EH (cell line): ENCODE data around the gene PPIF.
A peak's percentile ranks its signal among the peaks of the same experiment; 100 is the strongest.
"Not testable (repeated sequence)": the region's sequence is repeated elsewhere in the genome, so short reads cannot be mapped to it uniquely, and the experiment has no call there.

ENCODE experiments used
- DNase-seq: peaks from one replicate; pipeline ENCODE4 v3.0.0-alpha.2; 2015; ENCODE audit warnings: low read depth

The PPIF gene

GRCh38 chr10:79331709-79332108 lies 15.6 kb upstream of the PPIF start:
- DNase-seq = peak; percentile 96

DNA sequence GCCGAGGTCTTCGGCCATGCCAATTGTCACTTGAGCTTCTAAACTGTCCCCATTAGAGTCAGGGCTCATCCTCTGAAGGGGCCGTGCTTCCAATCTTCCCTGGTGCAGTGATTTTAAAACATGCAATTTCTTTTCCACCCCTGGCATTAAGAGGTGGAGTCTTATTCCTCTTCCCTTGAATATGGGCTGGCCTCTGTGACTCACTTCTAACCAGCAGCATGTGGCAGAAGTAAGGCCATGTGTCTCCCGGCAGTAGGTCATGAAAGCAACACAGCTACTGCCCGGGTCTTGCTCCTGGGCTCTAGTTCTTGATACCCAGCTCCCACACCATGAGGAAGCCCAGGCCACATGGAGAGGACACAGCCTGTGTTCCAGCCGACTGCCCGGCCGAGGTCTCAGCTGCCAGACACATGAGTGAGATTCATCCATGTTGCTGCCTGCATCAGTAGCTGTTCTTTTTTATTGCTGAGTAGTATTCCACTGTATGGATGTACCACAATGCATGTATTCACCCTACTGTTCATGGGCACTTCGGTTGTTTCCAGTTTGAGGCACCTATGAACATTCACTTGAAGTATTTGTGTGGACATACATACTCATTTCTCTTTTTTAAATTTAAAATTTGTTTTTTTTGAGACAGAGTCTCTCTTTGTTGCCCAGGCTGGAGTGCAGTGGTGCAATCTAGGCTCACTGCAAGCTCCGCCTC lies 14.5 kb upstream of the PPIF start:
- DNase-seq = not testable (repeated sequence)

DNA sequence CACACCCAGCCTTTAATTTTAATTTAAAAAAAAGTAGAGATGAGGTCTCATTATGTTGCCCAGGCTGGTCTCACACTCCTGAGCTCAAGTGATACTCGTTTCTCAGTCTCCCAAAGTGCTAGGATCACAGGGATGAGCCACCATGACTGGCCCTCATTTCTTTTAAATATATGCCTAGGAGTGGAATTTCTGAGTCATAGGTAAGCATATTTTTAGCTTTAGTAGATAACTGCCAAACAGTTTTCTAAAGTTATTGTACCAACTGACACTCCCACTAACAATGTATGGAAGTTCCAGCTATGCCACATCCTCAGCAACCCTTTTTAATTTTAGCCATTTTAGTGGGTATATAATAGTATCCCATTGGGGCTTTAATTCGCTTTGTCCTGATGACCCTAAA lies 13.8 kb upstream of the PPIF start:
- DNase-seq = peak; percentile 88

- no peak for DNase-seq
Measured at GRCh38 chr10:79334573-79334972, 12.7 kb upstream of the PPIF start.

DNA sequence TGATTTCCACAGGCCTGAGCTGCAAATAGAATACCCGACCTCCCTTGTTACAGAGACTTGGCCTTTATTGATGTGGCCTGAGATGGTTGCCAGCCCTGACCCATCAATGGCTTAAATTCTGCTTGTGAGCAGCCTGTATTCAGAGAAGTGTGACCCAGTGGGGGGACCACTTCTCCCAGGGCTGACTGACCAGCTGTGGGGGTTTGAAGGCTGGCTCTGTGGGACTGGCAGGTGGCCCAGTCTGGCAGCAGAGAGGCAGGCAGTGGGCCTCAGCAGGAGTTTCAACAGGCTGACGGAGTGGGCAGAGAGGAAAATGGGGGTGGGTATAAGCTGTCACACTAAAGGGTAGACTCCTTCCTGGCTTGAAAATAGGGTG lies 12.2 kb upstream of the PPIF start:
- no peak for DNase-seq

DNA sequence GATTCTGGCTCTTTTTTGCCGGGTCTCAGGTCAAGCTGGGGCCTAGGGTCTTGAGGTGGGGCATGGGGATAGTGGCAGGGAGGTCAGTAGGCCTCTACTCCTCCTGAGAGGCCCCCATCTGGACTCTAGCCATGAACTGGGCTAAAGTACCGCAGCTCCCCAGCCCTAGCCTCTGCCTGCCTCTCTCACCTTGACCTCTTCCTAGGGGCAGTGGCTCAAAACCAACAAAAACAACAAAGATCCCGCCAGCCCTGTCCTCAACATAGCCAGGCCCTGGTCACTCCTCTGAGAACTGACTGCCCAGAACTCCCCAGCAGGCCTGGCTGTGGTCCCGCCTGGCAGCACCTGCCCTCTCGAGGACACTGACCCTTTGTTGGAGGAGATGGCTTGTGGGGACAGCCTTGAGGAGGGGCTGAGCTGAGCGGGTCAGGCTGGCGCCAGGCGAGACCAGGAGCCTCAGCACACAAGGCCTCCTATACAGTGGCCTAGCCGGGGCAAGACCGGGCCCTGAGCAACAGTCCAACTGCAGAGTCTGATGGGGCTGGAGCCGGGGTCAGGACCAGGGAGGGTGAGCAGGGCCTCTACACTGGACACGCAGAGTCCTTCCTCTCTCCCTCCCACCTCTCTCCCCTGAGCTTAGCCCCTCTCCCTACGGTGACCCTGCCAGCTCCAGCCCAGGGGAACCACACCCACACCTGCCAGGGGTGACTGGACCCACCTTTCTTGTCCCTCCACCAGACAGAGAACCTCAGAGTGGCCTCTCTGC lies 11.6 kb upstream of the PPIF start:
- DNase-seq = no peak

DNA sequence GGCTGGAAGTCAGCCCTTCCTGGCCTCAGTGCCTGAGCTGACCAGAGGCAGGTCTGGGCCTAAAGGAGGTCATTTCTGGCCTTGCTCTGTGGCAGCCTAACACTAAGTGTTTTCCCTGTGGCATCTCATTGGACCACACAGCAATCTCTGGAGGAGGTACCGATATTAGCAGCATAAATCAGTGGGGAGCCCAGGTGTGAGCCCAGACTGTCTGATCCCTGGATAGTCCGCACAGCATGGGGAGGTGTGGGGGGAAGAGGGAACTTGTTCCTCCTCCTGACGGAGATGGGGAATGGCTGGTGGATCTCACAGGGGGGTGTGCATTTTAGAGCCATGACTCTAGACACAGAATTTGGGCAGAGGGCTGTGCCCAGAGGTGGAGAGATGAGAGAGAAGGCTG lies 11.0 kb upstream of the PPIF start:
- DNase-seq = no peak

- no peak for DNase-seq
Measured at GRCh38 chr10:79336739-79337138, 10.5 kb upstream of the PPIF start.

GRCh38 chr10:79337783-79338469 lies 9.3 kb upstream of the PPIF start:
- not testable (repeated sequence) for DNase-seq

- no peak for DNase-seq
Measured at GRCh38 chr10:79339266-79339665, 8.0 kb upstream of the PPIF start.

DNA sequence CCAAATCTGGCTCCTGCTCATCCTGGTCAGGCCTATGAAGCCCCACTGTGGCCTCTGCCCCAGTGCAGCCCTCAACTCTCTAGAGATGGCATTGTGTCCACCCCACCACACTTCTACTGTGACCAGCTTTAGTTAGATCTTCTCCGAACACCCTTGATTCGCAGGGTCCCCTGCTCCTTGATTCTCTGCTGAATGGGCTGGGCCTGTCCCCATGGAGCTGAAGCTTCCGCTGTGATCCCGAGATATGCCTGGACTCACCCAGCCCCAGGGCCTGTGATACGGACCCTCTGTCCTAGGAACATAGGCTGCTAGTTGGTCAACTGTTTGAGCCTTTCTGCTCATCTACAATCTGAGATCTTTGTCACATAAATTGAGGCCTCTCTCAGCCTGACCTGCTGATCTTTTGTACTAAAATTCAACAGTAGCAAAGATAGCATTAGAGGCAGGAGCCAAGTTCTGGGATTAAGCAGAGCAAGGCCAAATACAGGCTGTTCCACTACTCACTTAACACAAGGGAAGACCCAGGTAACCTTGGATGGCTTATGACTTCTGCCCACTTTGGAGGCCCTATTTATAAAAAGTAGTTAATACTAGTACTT lies 6.5 kb upstream of the PPIF start:
- no peak for DNase-seq

- no peak for DNase-seq
Measured at GRCh38 chr10:79342295-79342761, 4.9 kb upstream of the PPIF start.

- no peak for DNase-seq
Measured at GRCh38 chr10:79342811-79343561, 4.3 kb upstream of the PPIF start.

- DNase-seq = no peak
Measured at GRCh38 chr10:79344502-79345195, 2.6 kb upstream of the PPIF start.

DNA sequence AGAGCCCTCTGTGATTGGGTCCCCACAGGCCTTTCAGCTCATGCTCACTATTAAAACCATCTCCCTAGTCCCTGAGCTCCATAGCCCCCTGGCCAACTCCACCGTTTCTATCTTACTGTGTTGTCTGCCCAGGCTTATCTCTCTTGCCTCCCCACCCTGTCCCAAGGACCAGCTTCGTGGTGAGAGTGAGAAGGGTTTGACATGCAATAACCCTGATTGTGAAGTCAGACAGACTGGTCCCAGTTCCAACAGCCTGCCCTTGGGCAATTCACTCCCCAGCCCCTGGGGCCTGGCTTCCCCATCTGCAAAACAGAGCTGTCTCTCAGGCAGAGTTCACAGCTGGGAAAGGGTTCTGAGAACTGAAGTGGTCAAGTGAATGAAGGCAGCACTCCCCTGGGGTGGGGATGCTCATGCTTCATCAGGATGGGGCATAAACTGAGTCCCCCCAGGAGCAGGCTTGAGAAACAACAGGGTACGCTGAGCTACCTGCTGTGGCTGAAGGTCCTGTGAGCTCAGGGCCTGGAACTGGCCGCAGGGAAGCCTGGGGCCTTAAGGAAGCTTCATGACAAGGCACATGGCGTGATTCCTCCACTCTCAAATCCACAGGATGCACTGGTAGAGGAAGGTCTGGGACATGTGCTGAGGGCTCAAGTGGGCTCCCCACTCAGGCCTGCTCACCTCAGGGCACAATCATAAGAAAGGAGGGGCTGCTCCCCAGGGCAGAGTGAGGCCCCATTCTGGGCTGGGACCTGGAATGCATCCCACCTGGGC lies 1.8 kb upstream of the PPIF start:
- DNase-seq = no peak

DNA sequence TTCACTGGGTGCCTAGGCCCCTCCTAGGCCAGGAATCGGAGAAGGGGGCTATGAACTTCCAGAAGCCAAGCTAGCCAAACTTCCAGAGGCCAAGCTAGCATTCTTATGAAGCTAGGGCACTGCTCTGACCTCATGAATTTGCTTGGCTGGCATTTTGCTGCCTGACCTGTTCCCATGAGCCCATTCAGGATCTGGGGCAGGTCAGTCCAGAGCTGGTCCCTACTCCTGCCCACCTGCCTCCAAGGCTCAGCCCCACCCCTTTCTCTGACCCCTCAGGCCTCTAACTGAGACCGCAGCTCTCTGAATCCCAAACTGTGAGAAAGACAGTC lies 1.3 kb upstream of the PPIF start:
- DNase-seq = no peak

GRCh38 chr10:79346388-79347225 lies 662 bp upstream of the PPIF start:
- no peak for DNase-seq

DNA sequence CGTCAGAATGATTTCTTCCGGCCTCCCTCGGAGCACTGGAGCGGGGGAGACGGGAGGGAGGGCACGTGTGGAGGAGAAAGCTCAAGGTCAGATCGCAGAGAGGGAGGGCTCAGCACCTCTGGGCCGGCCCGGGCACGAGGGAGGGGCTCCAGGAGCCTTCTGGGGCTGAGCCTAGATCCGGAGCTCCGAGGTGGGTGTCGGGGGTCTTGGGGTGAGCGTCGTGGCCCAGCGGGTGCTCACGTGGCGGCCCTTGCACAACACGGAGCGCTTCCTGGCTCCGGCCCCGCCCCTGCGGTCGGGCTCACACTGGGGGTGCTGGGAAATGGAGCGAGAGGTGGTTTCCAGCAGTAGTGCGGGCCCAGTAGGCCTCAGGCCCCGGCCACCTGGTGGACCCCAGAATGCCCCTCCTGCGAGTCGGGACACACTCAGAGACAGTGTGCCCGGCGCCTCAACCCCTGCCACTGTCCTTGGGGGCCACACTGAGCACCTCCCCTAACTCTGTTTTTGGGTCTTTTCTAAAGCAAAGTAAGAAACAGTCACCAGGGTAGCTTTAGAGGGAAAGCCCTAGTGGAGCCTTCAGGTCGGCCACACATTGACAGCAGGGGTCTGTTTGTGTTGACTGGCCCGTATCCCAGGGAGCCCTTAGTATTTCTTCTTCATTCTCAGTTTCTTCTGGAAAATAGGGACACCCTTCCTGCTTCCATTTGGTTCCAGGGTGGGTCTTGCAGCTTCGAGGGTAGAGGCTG lies 798 bp downstream of the PPIF start:
- DNase-seq = peak; percentile 74

GRCh38 chr10:79348640-79348988 lies 1.3 kb downstream of the PPIF start:
- DNase-seq = no peak
